DMS 273 treated with DMSO at 0.1 percent for 48 hours (cell line): ENCODE measurements around the gene RAB6C.
"Not testable (repeated sequence)": the region's sequence is repeated elsewhere in the genome, so short reads cannot be mapped to it uniquely, and the experiment has no call there.

Experiments
- DNase-seq: peaks from one replicate; lab custom pipeline; 2025; lab: John Stamatoyannopoulos, UW

RAB6C gene

DNA sequence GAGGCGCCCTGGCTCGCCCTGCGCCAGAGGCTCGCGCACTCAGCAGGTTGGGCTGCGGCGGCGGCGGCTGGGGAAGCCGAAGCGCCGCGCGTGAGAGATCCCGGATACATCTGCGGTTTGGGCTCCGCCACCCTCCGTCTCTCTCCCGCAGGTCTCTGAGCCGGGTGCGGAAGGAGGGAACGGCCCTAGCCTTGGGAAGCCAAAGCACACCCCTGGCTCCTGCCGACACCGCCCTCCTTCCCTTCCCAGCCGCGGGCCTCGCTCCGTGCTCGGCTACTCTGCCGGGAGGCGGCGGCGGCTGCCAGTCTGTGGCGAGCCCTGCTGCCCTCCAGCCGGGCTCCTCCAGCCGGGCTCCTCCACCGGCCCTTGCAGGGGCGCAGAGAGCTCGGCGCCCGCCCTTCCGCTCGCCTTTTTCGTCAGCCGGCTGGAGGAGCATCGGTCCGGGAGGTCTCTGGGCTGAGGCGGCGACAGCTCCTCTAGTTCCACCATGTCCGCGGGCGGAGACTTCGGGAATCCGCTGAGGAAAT lies at the start of gene RAB6C:
Gene RAB6C (plus strand): TSS at position 38 of the 527 bp plus-strand sequence. CDS start 450 bp downstream, at position 488.
- not testable (repeated sequence) for DNase-seq

GRCh38 chr2:129930451-129930850 lies 49.0 kb upstream of the RAB6C start:
- DNase-seq, result no peak

DNA sequence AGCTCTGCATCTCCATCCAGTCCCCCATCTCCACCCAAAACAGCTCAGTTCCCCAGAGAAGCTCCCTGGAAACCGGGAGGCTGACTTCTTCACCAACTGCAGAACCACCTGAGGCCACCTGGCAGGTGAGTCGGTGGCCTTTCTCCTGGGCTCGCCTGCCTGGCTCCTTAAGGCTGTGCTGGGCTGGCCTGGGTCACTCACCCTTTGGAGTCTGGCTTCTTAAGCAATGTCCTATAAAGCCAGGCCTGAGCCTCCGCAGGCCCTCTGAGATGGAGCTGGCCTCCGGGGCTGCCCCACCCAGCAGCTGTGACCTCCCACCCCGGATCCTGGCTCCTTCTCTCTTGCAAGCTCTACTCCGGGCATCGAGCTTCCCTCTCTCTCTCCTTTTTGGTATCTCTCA lies 46.1 kb upstream of the RAB6C start:
- DNase-seq, result not testable (repeated sequence)

- DNase-seq, result no peak
Observed at GRCh38 chr2:129934044-129934822, 45.2 kb upstream of the RAB6C start.

DNA sequence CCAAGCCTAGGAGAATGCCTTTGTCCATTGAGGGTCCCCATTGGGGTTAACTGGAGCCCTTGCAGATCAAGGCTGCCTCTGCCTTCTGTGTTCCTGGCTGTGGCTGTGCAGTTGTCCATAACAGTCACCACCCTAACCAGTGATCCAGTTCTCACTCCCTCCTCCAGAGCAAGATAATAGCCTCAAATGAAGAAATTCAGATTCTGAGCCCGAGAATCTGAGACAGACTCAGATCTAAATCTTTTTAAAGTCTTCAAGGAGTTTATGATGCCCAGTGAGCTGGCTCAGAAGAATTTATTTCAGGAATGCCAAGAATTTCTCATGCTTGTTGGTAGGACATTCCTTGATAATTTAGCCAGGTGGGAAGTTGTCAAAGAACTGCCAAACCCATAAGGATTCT lies 44.3 kb upstream of the RAB6C start:
- no peak for DNase-seq

DNA sequence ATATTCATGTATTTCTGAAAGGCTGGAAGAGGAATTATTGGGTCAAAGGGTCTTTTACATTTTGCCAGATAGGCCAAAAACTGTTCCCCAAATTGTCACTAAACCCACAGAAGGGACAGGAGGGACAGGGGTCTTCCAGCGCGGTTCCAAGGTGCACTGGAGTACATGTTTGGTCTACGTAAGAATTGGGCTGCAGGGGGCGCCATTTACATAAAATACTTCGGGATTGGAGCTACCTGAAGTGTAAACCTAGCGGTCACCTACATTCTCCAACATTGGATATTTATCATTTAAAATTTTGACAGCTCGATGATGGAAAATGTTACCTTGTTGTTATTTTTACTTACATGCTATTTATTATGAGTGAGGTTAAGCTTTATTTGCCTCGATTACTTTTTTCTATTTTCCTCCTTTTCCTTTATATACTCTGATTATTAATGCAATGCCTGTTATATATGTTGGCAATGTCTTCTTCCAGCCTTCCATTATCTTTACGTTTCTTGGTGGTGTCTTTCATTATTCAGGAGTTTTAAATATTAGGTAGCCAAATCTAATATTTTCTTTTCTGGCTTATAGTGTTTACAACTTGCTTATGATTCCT lies 43.0 kb upstream of the RAB6C start:
- DNase-seq, result peak; percentile 2

DNA sequence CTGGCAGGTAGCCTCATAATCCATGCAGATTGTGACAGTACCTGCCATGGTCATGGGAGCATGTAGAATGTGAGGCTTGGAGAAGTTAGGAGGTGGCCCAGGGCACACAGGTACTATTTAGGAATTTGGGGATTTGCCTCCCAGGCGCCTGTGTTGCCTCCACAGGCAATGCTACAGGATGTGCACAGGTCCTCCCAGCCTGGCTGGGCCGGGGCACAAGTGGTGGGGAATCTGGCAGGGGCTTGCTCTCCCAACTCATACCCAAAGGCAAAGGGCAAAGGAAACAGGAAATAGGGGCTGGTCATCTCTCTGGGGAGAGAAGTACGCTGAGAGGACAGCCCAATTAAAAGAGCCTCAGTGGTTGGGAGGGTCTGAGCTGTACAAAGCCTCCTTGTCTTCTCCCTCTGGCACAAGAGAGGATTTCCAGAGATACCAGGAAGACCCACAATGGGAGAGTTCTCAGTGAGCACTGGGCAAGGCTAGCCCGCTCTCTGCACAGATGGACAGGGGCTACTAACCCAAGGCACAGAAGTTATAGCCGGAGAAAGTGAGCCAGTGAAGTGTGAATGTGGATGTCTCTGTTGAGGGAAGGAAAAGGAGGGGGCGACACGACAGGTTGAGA lies 40.5 kb upstream of the RAB6C start:
- DNase-seq, result not testable (repeated sequence)

DNA sequence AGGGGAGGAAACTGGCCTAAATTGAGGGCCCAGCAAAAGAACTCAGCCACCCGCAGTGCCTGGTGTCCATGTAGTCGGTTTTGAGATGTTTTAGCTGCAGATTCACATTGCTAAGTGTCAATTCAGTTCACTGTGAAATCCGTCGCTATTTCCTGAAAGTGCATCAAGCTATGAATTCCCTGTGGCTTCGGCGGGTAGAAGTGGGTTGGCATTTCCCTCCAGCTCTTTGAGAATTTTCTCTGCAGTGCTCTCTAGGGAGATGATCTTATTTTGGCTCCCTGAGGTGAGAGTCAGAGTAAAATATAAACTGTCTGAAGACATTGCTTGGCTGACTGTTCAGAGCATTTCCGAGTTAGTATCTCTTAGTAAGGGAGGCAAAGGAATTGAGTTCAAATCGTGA lies 36.0 kb upstream of the RAB6C start:
- DNase-seq, result not testable (repeated sequence)

- DNase-seq, result no peak
Observed at GRCh38 chr2:129945557-129945956, 33.9 kb upstream of the RAB6C start.

GRCh38 chr2:129947712-129948111 lies 31.8 kb upstream of the RAB6C start:
- not testable (repeated sequence) for DNase-seq

- not testable (repeated sequence) for DNase-seq
Observed at GRCh38 chr2:129956171-129956570, 23.3 kb upstream of the RAB6C start.

- DNase-seq, result no peak
Observed at GRCh38 chr2:129957891-129958290, 21.6 kb upstream of the RAB6C start.

- not testable (repeated sequence) for DNase-seq
Observed at GRCh38 chr2:129958736-129959135, 20.7 kb upstream of the RAB6C start.

- DNase-seq, result not testable (repeated sequence)
Observed at GRCh38 chr2:129968605-129969004, 10.9 kb upstream of the RAB6C start.

DNA sequence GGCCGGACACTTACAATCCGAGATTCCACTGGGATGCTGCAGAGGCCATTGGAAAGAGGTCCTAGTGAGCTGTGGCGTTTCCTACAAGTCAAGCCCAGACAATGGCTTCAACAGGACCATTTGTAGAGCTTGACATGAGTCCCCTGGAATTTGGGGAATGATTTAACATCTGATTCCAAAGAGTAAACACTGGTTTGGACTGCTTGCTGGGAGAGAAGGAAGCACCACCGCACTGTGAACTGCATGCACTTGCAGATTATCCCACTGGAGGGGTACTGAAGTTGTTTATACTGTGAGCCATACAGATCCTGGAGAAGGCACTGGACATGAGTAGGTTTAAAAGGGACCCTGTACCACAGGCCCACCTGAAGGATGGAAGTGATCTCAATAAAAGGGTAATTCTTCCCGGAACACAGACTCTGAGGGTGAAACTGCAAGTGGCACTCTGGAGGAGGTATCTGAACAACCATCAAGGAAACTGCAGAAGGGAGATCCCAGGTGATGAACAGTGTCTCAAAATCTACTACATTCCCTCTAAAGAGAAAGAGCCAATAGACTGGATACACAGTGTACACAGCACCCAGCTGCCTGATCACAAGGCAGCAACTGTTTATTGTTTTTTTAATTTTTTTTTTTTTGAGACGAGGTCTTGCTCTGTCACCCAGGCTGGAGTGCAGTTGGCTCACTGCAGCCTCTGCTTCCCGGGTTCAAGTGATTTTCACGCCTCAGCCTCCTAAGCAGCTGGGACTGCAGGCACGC lies 4.3 kb upstream of the RAB6C start:
- no peak for DNase-seq

DNA sequence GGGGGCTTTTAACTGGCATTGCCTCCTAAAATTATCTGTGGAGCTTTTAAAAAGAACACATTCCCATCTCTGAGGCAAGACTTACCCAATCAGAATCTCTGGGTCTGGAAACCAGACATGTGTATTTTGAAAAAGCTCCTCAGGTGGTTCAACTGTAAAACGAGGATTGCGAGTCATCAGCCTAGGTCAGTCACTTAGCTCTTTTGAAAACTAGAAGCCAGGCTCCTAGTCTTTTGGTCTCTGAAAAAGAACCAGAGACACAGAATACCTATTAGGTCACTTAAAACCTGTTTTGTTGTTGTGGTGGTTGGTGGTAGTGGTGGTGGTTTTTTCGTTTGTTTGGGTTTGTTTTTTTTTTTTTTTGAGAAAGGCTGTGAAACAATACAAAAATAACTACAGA lies 2.5 kb upstream of the RAB6C start:
- DNase-seq, result not testable (repeated sequence)

- no peak for DNase-seq
Observed at GRCh38 chr2:129977986-129978385, 1.5 kb upstream of the RAB6C start.

GRCh38 chr2:129980246-129980645 lies 780 bp downstream of the RAB6C start:
- DNase-seq, result not testable (repeated sequence)

GRCh38 chr2:129981689-129982088 lies 2.2 kb downstream of the RAB6C start:
- not testable (repeated sequence) for DNase-seq

DNA sequence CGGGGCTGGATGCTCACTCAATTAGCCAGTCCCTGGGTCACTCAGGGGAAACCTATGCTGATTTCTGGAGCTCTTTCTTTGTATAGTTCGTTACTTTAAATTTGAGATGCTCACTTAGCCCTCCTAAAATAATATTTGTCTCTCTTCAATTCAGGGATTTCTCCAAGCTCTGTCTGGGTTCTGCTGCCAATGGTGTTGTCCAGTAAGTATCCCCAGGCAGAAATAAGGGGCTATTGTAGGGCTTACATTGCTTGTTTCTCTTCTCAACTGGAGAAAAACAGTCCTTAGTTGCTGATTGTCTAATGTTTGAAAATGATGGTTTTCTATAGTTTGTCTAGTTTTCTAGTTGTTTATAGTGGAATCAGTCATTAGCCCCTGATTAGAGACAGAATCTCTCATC lies 5.0 kb downstream of the RAB6C start:
- DNase-seq, result no peak

DNA sequence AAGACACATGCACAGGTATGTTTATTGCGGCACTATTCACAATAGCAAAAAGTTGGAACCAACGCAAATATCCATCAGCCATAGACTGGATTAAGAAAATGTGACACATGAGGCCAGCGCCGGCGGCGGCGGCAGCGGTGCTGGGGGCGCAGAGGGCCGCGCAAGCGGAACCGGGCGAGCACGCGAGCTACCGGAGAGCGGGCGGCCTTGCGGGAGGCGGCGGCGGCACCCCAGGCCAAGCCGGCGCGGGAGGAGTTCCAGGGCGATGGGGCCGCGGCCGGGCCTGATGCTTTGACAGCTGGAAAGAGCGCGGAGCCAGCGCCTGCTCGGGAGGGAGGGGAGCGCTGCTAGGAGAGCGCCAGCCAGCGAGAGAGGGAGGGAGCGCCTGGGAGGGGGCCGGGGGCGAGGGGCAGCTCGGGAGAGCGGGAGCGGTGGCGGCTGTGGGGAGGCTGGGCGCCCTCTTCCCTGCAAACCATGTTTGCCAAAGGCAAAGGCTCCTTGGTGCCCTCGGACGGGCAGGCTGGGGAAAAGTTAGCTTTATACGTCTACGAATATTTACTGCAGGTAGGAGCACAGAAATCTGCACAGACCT lies 13.0 kb downstream of the RAB6C start:
- DNase-seq, result not testable (repeated sequence)

DNA sequence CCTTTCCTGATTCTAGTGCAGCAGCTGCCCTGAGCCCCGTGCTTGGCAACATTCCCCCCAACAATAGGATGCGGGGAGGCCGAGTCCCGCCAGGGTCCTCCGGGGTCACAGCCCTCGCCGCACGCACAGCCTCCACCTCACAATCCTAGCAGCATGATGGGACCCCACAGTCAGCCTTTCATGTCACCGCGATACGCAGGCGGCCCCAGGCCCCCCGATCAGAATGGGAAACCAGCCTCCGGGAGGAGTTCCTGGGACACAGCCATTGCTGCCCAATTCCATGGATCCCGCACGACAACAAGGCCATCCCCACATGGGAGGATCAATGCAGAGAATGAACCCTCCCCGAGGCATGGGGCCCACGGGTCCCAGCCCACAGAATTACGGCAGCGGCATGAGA lies 13.7 kb downstream of the RAB6C start:
- not testable (repeated sequence) for DNase-seq
